SU-DHL-6 (cell line): ENCODE results near the gene ZNF862.

Source experiments
- EZH2phosphoT487 ChIP-seq: fragments of 200-600 bp; sonication (generic), shearing (Covaris generic); conservative IDR thresholded peaks from 2 replicates; pipeline ENCODE4 v1.6.1; 2018; ENCODE audit warnings: mild to moderate bottlenecking, antibody characterized with exemption, low read length, moderate library complexity, mixed read lengths
- TF ChIP-seq, protein P1 (sequence below): fragments of 200-600 bp; sonication (generic); IDR thresholded peaks from one replicate; pipeline ENCODE4 v1.5.1; 2017; ENCODE audit warnings: antibody characterized with exemption, mild to moderate bottlenecking, low read length, moderate library complexity; ENCODE audit not compliant: insufficient read depth, poor library complexity, severe bottlenecking

DNA sequence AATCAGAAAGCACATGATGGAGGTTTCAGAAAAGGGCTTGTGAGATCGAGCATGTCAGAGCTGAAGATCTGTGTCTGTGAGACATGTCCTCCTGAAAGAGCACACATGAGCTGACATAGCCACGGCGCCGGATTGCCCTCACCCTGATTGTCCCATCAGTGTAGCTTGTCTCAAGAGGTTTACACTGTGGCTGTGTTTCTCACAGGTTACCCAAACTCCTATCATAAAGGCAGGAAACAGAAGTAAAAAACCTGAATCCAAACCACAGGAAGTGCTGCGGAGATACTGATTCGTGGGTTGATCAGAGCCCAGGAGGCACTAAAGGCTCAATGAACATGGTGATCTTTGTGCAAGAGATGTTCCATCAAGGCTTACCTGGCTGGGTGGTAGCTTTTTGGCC is 31.7 kb downstream of the ZNF862 start:
- TF ChIP-seq, protein P1, sequence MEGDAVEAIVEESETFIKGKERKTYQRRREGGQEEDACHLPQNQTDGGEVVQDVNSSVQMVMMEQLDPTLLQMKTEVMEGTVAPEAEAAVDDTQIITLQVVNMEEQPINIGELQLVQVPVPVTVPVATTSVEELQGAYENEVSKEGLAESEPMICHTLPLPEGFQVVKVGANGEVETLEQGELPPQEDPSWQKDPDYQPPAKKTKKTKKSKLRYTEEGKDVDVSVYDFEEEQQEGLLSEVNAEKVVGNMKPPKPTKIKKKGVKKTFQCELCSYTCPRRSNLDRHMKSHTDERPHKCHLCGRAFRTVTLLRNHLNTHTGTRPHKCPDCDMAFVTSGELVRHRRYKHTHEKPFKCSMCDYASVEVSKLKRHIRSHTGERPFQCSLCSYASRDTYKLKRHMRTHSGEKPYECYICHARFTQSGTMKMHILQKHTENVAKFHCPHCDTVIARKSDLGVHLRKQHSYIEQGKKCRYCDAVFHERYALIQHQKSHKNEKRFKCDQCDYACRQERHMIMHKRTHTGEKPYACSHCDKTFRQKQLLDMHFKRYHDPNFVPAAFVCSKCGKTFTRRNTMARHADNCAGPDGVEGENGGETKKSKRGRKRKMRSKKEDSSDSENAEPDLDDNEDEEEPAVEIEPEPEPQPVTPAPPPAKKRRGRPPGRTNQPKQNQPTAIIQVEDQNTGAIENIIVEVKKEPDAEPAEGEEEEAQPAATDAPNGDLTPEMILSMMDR = no peak
- TF ChIP-seq EZH2phosphoT487 = no peak
